Globus pallidus (tissue), 1 donor: ENCODE data around the gene PLK5.

Experiments used
- DNase-seq: peaks from one replicate; pipeline ENCODE4 v3.0.0-alpha.2; 2015; ENCODE audit warnings: low spot score

The PLK5 gene

GRCh38 chr19:1577090-1577928, 53.4 kb downstream of the PLK5 start:
- DNase-seq = no peak

DNA sequence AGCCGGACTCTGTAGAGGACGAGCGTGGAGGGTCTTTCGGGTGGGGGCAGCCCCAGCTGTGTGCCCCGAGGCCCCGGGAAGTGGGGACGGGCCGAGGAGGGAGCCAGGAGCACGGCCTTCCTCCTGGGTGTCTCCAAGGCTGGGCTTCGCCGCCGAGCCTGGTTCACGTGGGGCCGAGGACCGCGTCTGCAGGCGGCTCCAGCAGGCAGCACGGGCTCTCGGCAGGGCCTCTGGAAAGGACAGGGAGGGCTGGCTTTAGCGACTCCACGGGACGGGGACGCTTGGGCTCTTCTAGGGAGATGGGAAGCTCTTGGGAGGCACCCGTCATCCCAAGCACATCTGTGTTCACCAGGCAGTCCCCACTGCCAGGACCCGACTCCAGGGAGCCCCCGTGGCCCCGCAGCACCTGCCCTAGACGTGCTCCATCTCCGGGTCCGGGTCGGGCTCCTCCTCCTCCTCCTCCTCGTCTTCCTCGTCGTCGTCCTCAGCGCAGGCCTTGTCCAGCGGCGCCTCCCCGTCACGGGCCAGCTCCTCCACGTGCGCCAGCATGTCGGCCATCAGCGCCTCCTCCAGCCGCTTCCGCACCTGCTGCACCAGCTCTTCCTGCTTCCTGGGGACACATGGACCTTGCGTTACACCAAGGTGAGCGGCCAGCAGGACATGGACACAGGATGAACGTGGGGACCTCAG, 54.2 kb downstream of the PLK5 start:
- no peak for DNase-seq

- no peak for DNase-seq
Observed at GRCh38 chr19:1579222-1579621, 55.3 kb downstream of the PLK5 start.

GRCh38 chr19:1580382-1580781, 56.5 kb downstream of the PLK5 start:
- DNase-seq = no peak

DNA sequence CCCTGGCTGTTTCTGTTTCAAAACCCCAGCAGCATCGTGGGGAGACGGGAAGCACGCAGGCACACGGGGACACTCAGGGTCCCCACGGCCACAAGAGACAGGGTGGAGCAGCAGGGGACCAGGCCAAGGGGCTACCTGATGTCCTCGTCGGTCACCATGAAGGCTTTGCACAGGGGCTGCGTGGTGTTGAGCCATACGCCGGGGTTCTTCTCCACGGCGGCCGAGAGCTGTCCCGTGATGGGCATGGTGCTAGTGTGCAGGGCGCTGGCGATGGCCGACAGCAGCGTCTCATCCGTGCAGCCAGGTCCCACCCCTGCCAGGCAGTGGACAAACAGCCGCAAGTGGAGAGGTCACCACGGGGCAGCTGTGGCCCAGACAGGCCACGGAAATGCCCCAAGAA, 57.1 kb downstream of the PLK5 start:
- no peak for DNase-seq

DNA sequence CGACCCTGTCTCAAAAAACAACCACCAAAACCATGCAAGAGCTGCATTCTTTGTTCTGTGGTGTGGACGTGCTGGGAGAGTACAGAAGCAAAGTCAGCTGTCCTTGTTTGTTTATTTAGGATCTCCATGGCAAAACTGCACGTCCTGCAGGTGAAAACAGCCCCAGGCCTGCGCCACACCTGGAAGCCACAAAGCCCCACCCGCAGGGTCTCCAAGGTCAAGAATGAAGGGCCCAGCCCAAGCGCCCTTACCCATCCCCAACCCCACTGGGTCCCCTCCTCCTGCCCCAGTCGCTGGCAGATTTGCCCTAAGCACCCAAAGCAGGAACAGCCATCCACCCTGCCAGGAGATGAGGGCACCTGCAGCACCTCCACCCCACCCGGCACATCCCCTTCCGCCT, 58.3 kb downstream of the PLK5 start:
- DNase-seq = no peak

DNA sequence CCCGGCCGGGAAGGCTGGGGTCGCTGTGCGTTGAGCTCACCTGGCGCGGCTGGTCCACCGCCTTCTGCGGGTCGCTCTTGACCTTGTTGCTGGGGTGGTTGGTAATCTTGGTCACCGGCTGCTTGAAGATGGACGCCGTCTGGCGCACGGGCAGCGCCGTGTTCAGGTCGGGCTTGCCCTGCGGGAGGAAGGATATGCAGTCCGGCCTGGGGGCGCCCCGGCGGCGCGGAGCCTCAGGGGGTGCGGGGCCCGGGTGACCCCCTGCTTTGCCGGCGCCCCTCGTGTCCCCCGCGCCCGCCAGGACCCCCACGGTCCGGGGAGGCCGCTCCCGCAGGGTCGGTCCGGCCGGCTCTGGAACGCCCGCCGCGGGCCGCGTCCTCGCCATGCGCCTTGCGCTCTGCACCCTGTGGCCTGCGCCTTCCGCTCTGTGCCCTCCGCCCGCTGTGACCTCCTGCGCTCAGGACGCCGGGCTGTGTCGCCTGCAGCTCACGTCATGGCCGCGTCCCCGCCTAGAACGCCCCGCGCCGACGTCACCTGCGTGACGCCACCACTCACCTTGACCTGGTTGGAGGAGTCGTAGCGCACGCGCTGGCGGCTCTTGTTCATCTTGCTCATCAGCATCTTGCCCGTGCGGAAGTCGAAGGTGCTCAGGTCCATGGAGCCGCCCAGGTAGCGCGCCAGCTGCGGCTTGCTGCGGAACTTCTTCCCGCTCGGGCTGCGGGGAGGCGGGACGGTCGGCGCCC, 60.8 kb downstream of the PLK5 start:
- DNase-seq = no peak

- DNase-seq = no peak
Observed at GRCh38 chr19:1585243-1585580, 61.3 kb downstream of the PLK5 start.
